BE2C (cell line): ENCODE data around the gene NCR3LG1.
"Not testable (repeated sequence)": the region's sequence is repeated elsewhere in the genome, so short reads cannot be mapped to it uniquely, and the experiment has no call there.

Source experiments
- DNase-seq: peaks from one replicate; pipeline ENCODE4 v3.0.0-alpha.2; 2020
- H3K27me3 ChIP-seq: fragments of 250-450 bp; sonication (Bioruptor Pico); 2 replicates; pipeline ENCODE4 v1.5.1; 2020; ENCODE audit warnings: mild to moderate bottlenecking
- H3K36me3 ChIP-seq: fragments of 250-450 bp; sonication (Bioruptor Pico); 2 replicates; pipeline ENCODE4 v1.5.1; 2020; ENCODE audit warnings: mild to moderate bottlenecking
- H3K4me1 ChIP-seq: fragments of 250-450 bp; sonication (Bioruptor Pico); 2 replicates; pipeline ENCODE4 v1.5.1; 2020
- H3K4me3 ChIP-seq: 2 replicates; pipeline ENCODE4 v1.5.1; 2011; ENCODE audit warnings: low read depth, low read length
- H3K9me3 ChIP-seq: fragments of 250-450 bp; sonication (Bioruptor Pico); 2 replicates; pipeline ENCODE4 v1.5.1; 2020
- TF ChIP-seq, protein P1 (sequence below): IDR thresholded peaks from 2 replicates; pipeline ENCODE4 v1.5.1; 2012; ENCODE audit warnings: mild to moderate bottlenecking, low read depth, low read length

NCR3LG1 gene

GRCh38 chr11:17414992-17415391 is 63.4 kb downstream of the NCR3LG1 start:
- no peaks in the 10 kb centered on the region for H3K27me3 ChIP-seq
- no peaks in the 10 kb centered on the region for H3K9me3 ChIP-seq
- TF ChIP-seq, protein P1, sequence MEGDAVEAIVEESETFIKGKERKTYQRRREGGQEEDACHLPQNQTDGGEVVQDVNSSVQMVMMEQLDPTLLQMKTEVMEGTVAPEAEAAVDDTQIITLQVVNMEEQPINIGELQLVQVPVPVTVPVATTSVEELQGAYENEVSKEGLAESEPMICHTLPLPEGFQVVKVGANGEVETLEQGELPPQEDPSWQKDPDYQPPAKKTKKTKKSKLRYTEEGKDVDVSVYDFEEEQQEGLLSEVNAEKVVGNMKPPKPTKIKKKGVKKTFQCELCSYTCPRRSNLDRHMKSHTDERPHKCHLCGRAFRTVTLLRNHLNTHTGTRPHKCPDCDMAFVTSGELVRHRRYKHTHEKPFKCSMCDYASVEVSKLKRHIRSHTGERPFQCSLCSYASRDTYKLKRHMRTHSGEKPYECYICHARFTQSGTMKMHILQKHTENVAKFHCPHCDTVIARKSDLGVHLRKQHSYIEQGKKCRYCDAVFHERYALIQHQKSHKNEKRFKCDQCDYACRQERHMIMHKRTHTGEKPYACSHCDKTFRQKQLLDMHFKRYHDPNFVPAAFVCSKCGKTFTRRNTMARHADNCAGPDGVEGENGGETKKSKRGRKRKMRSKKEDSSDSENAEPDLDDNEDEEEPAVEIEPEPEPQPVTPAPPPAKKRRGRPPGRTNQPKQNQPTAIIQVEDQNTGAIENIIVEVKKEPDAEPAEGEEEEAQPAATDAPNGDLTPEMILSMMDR: no peak
- DNase-seq: no peak
- H3K36me3 ChIP-seq: no peaks in the 10 kb centered on the region
- H3K4me1 ChIP-seq: no peaks in the 10 kb centered on the region
- H3K4me3 ChIP-seq: no peak overlapping the region

GRCh38 chr11:17415523-17416104 is 64.0 kb downstream of the NCR3LG1 start:
- TF ChIP-seq, protein P1: no peak
- Histone ChIP-seq H3K36me3 (no peaks in the 10 kb centered on the region), H3K4me3 (no peak overlapping the region), H3K27me3 (no peaks in the 10 kb centered on the region), H3K4me1 (no peaks in the 10 kb centered on the region), H3K9me3 (no peaks in the 10 kb centered on the region)
- no peak for DNase-seq

DNA sequence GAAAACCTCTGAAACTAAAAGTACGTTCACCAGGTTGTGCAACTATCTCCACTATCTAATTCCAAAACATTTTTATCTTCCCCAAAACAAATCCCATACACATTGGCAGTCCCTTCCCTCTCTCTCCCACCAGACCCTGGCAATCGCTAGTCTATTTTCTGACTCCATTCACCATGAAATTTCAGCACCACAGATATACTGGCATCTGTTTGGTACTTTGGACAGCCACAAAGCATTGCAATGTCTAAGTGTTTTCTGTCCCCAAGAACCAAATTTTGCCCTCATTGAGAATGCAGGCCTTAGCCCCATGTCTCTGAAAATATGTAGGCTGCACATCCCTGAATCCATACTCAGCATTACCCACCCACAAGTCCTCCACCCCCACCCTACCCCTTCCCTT is 64.9 kb downstream of the NCR3LG1 start:
- Histone ChIP-seq H3K9me3 (no peaks in the 10 kb centered on the region), H3K4me3 (no peak overlapping the region), H3K27me3 (no peaks in the 10 kb centered on the region), H3K4me1 (no peaks in the 10 kb centered on the region), H3K36me3 (no peaks in the 10 kb centered on the region)
- no peak for DNase-seq
- TF ChIP-seq, protein P1: no peak

DNA sequence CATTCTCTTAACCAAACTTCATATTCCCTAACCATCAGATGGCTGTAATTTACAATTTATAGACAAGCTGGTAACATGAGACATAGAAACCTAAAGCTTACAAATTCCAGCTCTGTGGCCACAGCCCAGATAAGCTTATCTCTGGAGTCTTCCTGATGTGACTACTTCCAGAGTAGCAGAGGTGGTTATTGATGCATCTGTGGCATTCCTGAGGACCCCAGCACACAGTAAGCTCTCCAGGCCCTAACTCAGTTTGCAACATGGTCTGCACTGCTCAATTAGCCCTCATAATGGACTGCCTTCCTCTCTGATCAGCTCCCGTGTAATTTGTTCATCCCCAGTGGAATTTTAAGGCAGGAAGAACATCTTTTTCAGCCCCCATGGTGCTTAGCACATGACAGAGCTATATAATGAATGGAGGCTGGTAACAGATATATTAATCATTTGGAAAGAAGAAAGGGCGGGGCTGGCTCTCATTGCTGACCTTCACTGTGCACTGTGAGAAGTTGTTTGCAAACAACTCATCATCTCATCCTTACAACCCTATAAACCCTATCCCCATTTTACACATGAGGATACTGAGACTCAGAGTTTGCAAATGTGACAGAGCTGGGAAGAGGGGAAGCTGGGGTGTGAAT is 67.0 kb downstream of the NCR3LG1 start:
- DNase-seq: no peak
- Histone ChIP-seq H3K4me3 (no peak overlapping the region), H3K4me1 (no peaks in the 10 kb centered on the region), H3K36me3 (no peaks in the 10 kb centered on the region), H3K27me3 (no peaks in the 10 kb centered on the region), H3K9me3 (no peaks in the 10 kb centered on the region)
- TF ChIP-seq, protein P1: no peak

DNA sequence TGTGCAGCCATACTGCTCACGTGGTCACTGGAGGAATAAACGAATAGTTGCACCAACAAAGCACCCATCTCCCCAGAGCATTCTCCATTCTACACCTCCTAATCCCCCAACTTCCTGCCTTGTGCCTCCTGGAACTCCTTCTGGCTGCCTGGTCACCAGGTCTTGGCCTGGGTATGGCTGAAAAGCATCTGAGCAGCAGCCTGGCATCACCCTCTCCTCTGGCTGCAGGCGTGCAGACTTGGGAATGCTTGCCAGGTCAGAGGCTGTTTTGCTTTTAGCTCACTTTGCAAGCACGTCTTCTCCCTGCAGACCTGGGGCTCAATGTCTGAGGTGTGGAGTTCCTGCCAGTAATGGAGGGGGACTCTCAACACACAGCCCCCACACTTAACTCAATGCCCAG is 70.2 kb downstream of the NCR3LG1 start:
- Histone ChIP-seq H3K9me3 (no peaks in the 10 kb centered on the region), H3K36me3 (no peaks in the 10 kb centered on the region), H3K4me1 (no peaks in the 10 kb centered on the region), H3K27me3 (no peaks in the 10 kb centered on the region), H3K4me3 (no peak overlapping the region)
- DNase-seq: no peak
- TF ChIP-seq, protein P1: no peak

DNA sequence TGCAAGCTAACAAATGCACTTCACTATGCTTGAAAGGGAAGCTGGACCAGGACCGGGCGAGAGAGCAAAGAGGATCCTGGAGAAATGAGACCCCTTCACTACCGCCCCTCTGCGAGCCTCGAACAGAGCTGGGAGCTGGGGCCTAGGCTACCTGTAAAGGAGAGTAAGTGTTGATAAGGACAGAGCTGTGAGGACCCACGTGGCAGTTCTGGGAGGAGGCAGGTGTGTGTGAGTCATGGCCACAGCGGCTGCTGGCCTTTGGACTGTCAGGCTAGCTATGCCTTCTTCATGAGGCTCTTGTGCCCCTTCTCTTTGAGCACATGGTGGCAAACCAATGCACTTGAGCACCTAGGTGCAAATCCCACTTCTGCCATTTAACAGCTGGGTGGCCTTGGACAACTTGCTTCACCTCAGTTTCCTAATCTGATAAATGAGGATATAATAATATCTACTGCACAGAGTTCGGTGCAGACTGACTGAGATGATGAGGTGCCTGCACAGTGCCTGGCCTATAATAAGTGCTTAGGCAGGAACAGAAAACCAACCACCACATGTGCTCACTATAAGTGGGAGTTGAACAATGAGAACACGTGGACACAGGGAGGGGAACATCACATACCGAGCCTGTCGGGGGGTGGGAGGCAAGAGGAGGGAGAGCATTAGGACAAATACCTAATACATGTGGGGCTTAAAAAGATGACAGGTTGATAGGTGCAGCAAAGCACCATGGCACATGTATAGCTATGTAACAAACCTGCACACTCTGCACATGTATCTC is 72.1 kb downstream of the NCR3LG1 start:
- DNase-seq: no peak

GRCh38 chr11:17426233-17426632 is 74.6 kb downstream of the NCR3LG1 start:
- H3K36me3 ChIP-seq, H3K27me3 ChIP-seq, H3K4me3 ChIP-seq, DNase-seq, H3K9me3 ChIP-seq, H3K4me1 ChIP-seq: not testable (repeated sequence)

More for the DNA sequence above, 72.1 kb downstream of the NCR3LG1 start:
- Histone ChIP-seq H3K27me3 (no peaks in the 10 kb centered on the region), H3K4me1 (no peaks in the 10 kb centered on the region), H3K4me3 (no peak overlapping the region), H3K36me3 (no peaks in the 10 kb centered on the region), H3K9me3 (no peaks in the 10 kb centered on the region)
- TF ChIP-seq, protein P1: no peak
